HG03103 (cell line): ENCODE results near the gene CPED1.
"Not testable (repeated sequence)": the region's sequence is repeated elsewhere in the genome, so short reads cannot be mapped to it uniquely, and the experiment has no call there.

ENCODE experiments used
- ATAC-seq: cut with Tn5 transposase; IDR thresholded peaks from one replicate; pipeline ENCODE4 v1.9.1; 2021; ENCODE audit warnings: low read depth; ENCODE audit not compliant: unreplicated experiment

Gene CPED1

GRCh38 chr7:121119047-121119446, 130.5 kb downstream of the CPED1 start:
- ATAC-seq = no peak

- ATAC-seq = no peak
Observed at GRCh38 chr7:121123032-121123431, 134.5 kb downstream of the CPED1 start.

GRCh38 chr7:121125454-121125853, 136.9 kb downstream of the CPED1 start:
- not testable (repeated sequence) for ATAC-seq

GRCh38 chr7:121126201-121126600, 137.7 kb downstream of the CPED1 start:
- no peak for ATAC-seq

GRCh38 chr7:121126801-121127534, 138.5 kb downstream of the CPED1 start:
- ATAC-seq = no peak

GRCh38 chr7:121132940-121133339, 144.4 kb downstream of the CPED1 start:
- ATAC-seq = no peak

- no peak for ATAC-seq
Observed at GRCh38 chr7:121133444-121133843, 144.9 kb downstream of the CPED1 start.

GRCh38 chr7:121137580-121137979, 149.1 kb downstream of the CPED1 start:
- ATAC-seq = no peak

GRCh38 chr7:121138262-121138933, 149.9 kb downstream of the CPED1 start:
- ATAC-seq = peak; percentile 97

- ATAC-seq = no peak
Observed at GRCh38 chr7:121139427-121139826, 150.9 kb downstream of the CPED1 start.

- no peak for ATAC-seq
Observed at GRCh38 chr7:121140790-121141189, 152.3 kb downstream of the CPED1 start.

GRCh38 chr7:121151774-121152221, 163.3 kb downstream of the CPED1 start:
- no peak for ATAC-seq

GRCh38 chr7:121153411-121153810, 164.9 kb downstream of the CPED1 start:
- no peak for ATAC-seq

GRCh38 chr7:121153995-121154394, 165.5 kb downstream of the CPED1 start:
- no peak for ATAC-seq

- no peak for ATAC-seq
Observed at GRCh38 chr7:121156825-121157224, 168.3 kb downstream of the CPED1 start.

GRCh38 chr7:121157341-121157751, 168.8 kb downstream of the CPED1 start:
- ATAC-seq = no peak

GRCh38 chr7:121157885-121158590, 169.5 kb downstream of the CPED1 start:
- no peak for ATAC-seq

GRCh38 chr7:121158665-121159064, 170.2 kb downstream of the CPED1 start:
- no peak for ATAC-seq

GRCh38 chr7:121159553-121159952, 171.0 kb downstream of the CPED1 start:
- ATAC-seq = no peak

GRCh38 chr7:121160150-121161008, 171.9 kb downstream of the CPED1 start:
- no peak for ATAC-seq
